Thyroid gland (tissue), 4 donors: ENCODE results near the gene SNX9.

ENCODE experiments used
- CTCF ChIP-seq, 6 experiments: fragments of 200-600 bp in 3 of 6; fragments of 450-650 bp in 3 of 6; sonication (generic) in 3 of 6; IDR thresholded peaks; one replicate each; pipeline ENCODE4 v1.5.1; 2016 to 2019; ENCODE audit warnings: antibody characterized with exemption in 6 of 6, mild to moderate bottlenecking in 2 of 6, inconsistent platforms in 1 of 6, moderate library complexity in 1 of 6
- POLR2A ChIP-seq, 2 donors: fragments of 450-650 bp; IDR thresholded peaks; one replicate each; pipeline ENCODE4 v1.6.1; 2017; ENCODE audit warnings: antibody characterized with exemption in 2 of 2, mild to moderate bottlenecking in 2 of 2, moderate library complexity in 1 of 2

- no peak for TF ChIP-seq CTCF (IDR thresholded peaks at IDR 0.05)
- no peak for TF ChIP-seq POLR2A (IDR thresholded peaks at IDR 0.05)
Observed at GRCh38 chr6:157880534-157880933, 57.5 kb downstream of the SNX9 start.
